K562 (cell line): ENCODE measurements around the gene IL13RA1. TPM values are rescaled to one million over a fixed set of nuclear protein-coding genes. Genes with fewer than 3 reads are reported as not detected.

Experiments used
- ATAC-seq: fragments of 200-7000 bp; cut with Tn5 transposase; 3 replicates; pipeline ENCODE4 v1.9.1; 2020; ENCODE audit warnings: moderate library complexity
- BruUV-seq: library from RNA; stranded (reverse); fragments of 400-500 nt; replicated peaks from 2 replicates; lab custom pipeline; 2021; lab: Mats Ljungman, UMichigan
- CTCF ChIA-PET: fragments of 300-600 bp; formaldehyde crosslinking; extraction: SDS; loops from one replicate; lab custom pipeline; 2021; ENCODE audit warnings: low intra/inter-chr PET ratio; lab: Yijun Ruan, JAX
- POLR2A ChIA-PET: fragments of 300-600, 350-650 bp; sonication (Branson Sonifier 250); formaldehyde crosslinking; extraction: SDS; loops from one replicate; lab custom pipeline; 2021; ENCODE audit warnings: antibody characterized with exemption, inconsistent platforms; lab: Yijun Ruan, JAX
- DNase-seq, 4 experiments: peaks; one replicate each; pipeline versions ENCODE4 v3.0.0 to v3.0.0-alpha.2; 2011 to 2018; ENCODE audit warnings: low spot score in 3 of 4, mixed read lengths in 3 of 4; ENCODE audit errors: extremely low read depth in 1 of 4
- FAIRE-seq: peaks from 2 replicates; lab custom pipeline; 2011; peaks lifted over from hg19 to GRCh38; lab: Jason Lieb, UNC
- H2AFZ ChIP-seq: 2 replicates; pipeline ENCODE4 v1.6.0; 2011; ENCODE audit warnings: low read depth, low read length, control low read depth, inconsistent platforms
- H3K27ac ChIP-seq: fragments of 200-600 bp; 3 replicates; pipeline ENCODE4 v1.8.0; 2011; ENCODE audit warnings: low read depth, mild to moderate bottlenecking, control low read depth, inconsistent platforms, low read length, moderate library complexity, mixed read lengths; ENCODE audit errors: extremely low read depth
- H3K27me3 ChIP-seq, 2 experiments: fragments of 300-600 bp in 1 of 2; 2 replicates in 1 of 2; 3 replicates in 1 of 2; pipeline versions ENCODE4 v1.6.0 to v1.8.0; 2011; ENCODE audit warnings: inconsistent platforms in 2 of 2, low read length in 2 of 2, mild to moderate bottlenecking in 1 of 2, mixed read lengths in 1 of 2, moderate library complexity in 1 of 2; ENCODE audit not compliant: control insufficient read depth in 2 of 2, insufficient read depth in 2 of 2
- H3K36me3 ChIP-seq: fragments of 300-600 bp; 3 replicates; pipeline ENCODE4 v1.8.0; 2011; ENCODE audit warnings: mild to moderate bottlenecking, low read length, inconsistent platforms; ENCODE audit not compliant: control insufficient read depth, insufficient read depth
- H3K4me1 ChIP-seq, 2 experiments: fragments of 200-600 bp in 1 of 2; replicated peaks in 1 of 2; 2 replicates in 1 of 2; 3 replicates in 1 of 2; pipeline versions ENCODE4 v1.5.1 to v1.8.0; 2011; ENCODE audit warnings: inconsistent platforms in 2 of 2, low read length in 2 of 2, mild to moderate bottlenecking in 1 of 2, mixed read lengths in 1 of 2, moderate library complexity in 1 of 2; ENCODE audit not compliant: control insufficient read depth in 2 of 2, insufficient read depth in 2 of 2
- H3K4me2 ChIP-seq: 2 replicates; pipeline ENCODE4 v1.6.1; 2011; ENCODE audit warnings: low read length, control low read depth, inconsistent platforms, mixed read lengths; ENCODE audit not compliant: insufficient read depth
- H3K4me3 ChIP-seq: fragments of 200-600 bp; sonication (generic), shearing (Covaris generic); 2 replicates; pipeline ENCODE4 v1.5.1; 2016; ENCODE audit warnings: control low read depth, inconsistent platforms
- H3K79me2 ChIP-seq: fragments of 200-600 bp; 3 replicates; pipeline ENCODE4 v1.8.0; 2011; ENCODE audit warnings: low read length, inconsistent platforms; ENCODE audit not compliant: control insufficient read depth, insufficient read depth
- H3K9ac ChIP-seq, 2 experiments: 2 replicates each; pipeline versions ENCODE4 v1.6.0 to v1.6.1; 2011; ENCODE audit warnings: low read depth in 2 of 2, low read length in 2 of 2, control low read depth in 1 of 2, inconsistent platforms in 1 of 2, mild to moderate bottlenecking in 1 of 2, mixed read lengths in 1 of 2; ENCODE audit not compliant: insufficient read depth in 1 of 2
- H3K9me1 ChIP-seq: one replicate; pipeline ENCODE4 v1.6.0; 2011; ENCODE audit warnings: inconsistent platforms, mild to moderate bottlenecking, low read length, moderate library complexity; ENCODE audit not compliant: control insufficient read depth, insufficient read depth
- H3K9me3 ChIP-seq: replicated peaks from 2 replicates; pipeline ENCODE4 v1.5.1; 2011; ENCODE audit warnings: low read depth, low read length, inconsistent platforms; ENCODE audit not compliant: control insufficient read depth, insufficient read depth
- H4K20me1 ChIP-seq: replicated peaks from 2 replicates; pipeline ENCODE4 v1.6.1; 2011; ENCODE audit warnings: low read length, inconsistent platforms, mixed read lengths; ENCODE audit not compliant: control insufficient read depth, insufficient read depth
- CBFB ChIP-seq: sonication (generic); formaldehyde crosslinking; IDR thresholded peaks from 2 replicates; pipeline ENCODE4 v1.4.0; 2020; ENCODE audit warnings: mild to moderate bottlenecking, missing genetic modification reagents
- FOXM1 ChIP-seq, 2 experiments: fragments of 450-650 bp in 1 of 2; sonication (generic) in 1 of 2; formaldehyde crosslinking in 1 of 2; IDR thresholded peaks; 2 replicates each; pipeline versions ENCODE4 v1.6.1 to v1.9.0; 2017 to 2022; ENCODE audit warnings: low read depth in 2 of 2, mild to moderate bottlenecking in 2 of 2, missing genetic modification reagents in 1 of 2, moderate library complexity in 1 of 2
- KLF1 ChIP-seq: fragments of 450-650 bp; IDR thresholded peaks from 2 replicates; pipeline ENCODE4 v1.6.1; 2016; ENCODE audit warnings: missing genetic modification characterization, missing compliant biosample characterization
- LARP7 ChIP-seq: fragments of 450-650 bp; IDR thresholded peaks from 2 replicates; pipeline ENCODE4 v1.6.1; 2016
- NFIX ChIP-seq: fragments of 250-450 bp; sonication (Bioruptor Pico); IDR thresholded peaks from 2 replicates; pipeline ENCODE4 v1.4.0; 2020; ENCODE audit warnings: low read depth, mild to moderate bottlenecking, moderate library complexity
- RBM39 ChIP-seq: fragments of 200-400 bp; formaldehyde crosslinking; optimal IDR thresholded peaks from 2 replicates; pipeline ENCODE3; 2018; ENCODE audit warnings: low read depth, low read length
- SIN3B ChIP-seq: fragments of 450-650 bp; IDR thresholded peaks from 2 replicates; pipeline ENCODE4 v1.6.1; 2017; ENCODE audit warnings: low read depth, mild to moderate bottlenecking, moderate library complexity
- SIRT6 ChIP-seq: IDR thresholded peaks from one replicate; pipeline ENCODE4 v1.6.1; 2012; ENCODE audit warnings: low read depth, mild to moderate bottlenecking, control low read depth, inconsistent platforms, low read length, moderate library complexity
- SMAD2 ChIP-seq: fragments of 150-350 bp; IDR thresholded peaks from 2 replicates; pipeline ENCODE4 v1.6.1; 2014; ENCODE audit warnings: low read depth, mild to moderate bottlenecking, low read length
- SMC3 ChIP-seq: conservative IDR thresholded peaks from 2 replicates; pipeline ENCODE4 v1.6.1; 2011; ENCODE audit warnings: low read depth, low read length, improper control_type of control experiment; ENCODE audit not compliant: insufficient read depth
- ZNF184 ChIP-seq: sonication (generic); formaldehyde crosslinking; IDR thresholded peaks from 2 replicates; pipeline ENCODE4 v1.5.0; 2020; ENCODE audit warnings: missing genetic modification reagents
- ZNF41 ChIP-seq: fragments of 250-450 bp; sonication (Bioruptor Pico); conservative IDR thresholded peaks from 2 replicates; pipeline ENCODE4 v1.4.0; 2020; ENCODE audit warnings: mild to moderate bottlenecking
- WGBS: fragments of 100-300 bp; shearing (Covaris generic); methylation state at CpG from one replicate; pipeline ENCODE4 v1.1.6; 2016; ENCODE audit warnings: low coverage, mixed read lengths; ENCODE audit not compliant: insufficient coverage; ENCODE audit errors: missing lambda C conversion rate; 5-methylcytosine and 5-hydroxymethylcytosine counted together
- in situ Hi-C: fragments of 300-500 bp; cut with MboI; formaldehyde crosslinking; loops from 4 replicates; pipeline ENCODE4 v1.15.0; 2018; ENCODE audit warnings: inconsistent platforms, mixed read lengths
- intact Hi-C: fragments of 100-400 bp; cut with micrococcal nuclease; formaldehyde crosslinking; loops from 2 replicates; pipeline ENCODE4 v1.14.2; 2022
- polyA plus RNA-seq, 8 experiments: library from polyadenylated mRNA; depleted of rRNA in 4 of 8; stranded (reverse) in 5 of 8; unstranded in 3 of 8; fragments of >200 nt; fragmentation: Nextera tagmentation in 2 of 8; fragmentation: Illumina TruSeq in 1 of 8; extraction: Ambion mirVana in 2 of 8; extraction: Trizol in 1 of 8; gene quantifications; 2 replicates each; pipeline versions ENCODE4 v1.2.1 to v1.2.3, GENCODE V29; 2011 to 2014; ENCODE audit warnings: inconsistent platforms in 1 of 8, missing spikeins in 1 of 8
- total RNA-seq, 7 experiments: library from RNA; depleted of rRNA in 6 of 7; stranded (reverse); fragments of >200 nt in 6 of 7; fragmentation: Illumina TruSeq in 2 of 7; extraction: Trizol in 2 of 7; gene quantifications; 2 replicates each; pipeline versions ENCODE4 v1.2.1 to v1.2.3, GENCODE V29; 2011 to 2021; ENCODE audit warnings: low replicate concordance in 1 of 7
- TF ChIP-seq, protein P1 (sequence below): sonication (generic); formaldehyde crosslinking; IDR thresholded peaks from 2 replicates; pipeline ENCODE4 v1.8.0; 2022; ENCODE audit warnings: mild to moderate bottlenecking, missing genetic modification reagents
- TF ChIP-seq, protein P2 (sequence below): IDR thresholded peaks from 3 replicates; pipeline ENCODE4 v1.6.1; 2011; ENCODE audit warnings: borderline replicate concordance, mild to moderate bottlenecking, moderate library complexity; ENCODE audit not compliant: insufficient read length; ENCODE audit errors: extremely low read depth
- TF ChIP-seq, protein P3 (sequence below): sonication (generic); formaldehyde crosslinking; IDR thresholded peaks from 2 replicates; pipeline ENCODE4 v1.8.1; 2023; ENCODE audit warnings: mild to moderate bottlenecking, missing genetic modification reagents

Gene IL13RA1
- total and polyA plus RNA-seq, 9 of the 15 experiments (the other 6 are each of a cell fraction or from before 2014, with no cell fraction given) = 2.9 to 22.9 (median 12.2) TPM

DNA sequence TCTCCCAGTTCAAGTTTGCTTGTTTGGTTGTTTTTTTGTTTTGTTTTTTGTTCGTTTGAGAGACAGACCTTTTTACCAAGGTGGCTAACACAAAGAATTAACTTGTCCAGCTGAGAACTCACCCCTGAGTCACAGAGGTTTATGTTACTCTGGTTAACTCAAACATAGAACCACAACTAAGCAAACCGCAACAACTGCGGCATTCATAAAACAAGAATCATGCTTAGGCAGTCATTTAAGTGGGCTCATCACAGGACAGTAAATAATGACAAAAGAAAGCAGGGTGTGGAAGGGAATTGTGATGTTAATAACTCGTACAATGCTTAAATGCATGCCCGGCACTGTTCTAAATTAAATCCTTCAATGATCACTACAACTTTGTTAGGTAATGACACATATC lies 24.7 kb upstream of the IL13RA1 start:
- H3K36me3 ChIP-seq = no peaks in the 10 kb centered on the region
- FAIRE-seq (no peak), DNase-seq (no peak), ATAC-seq (no peak)
- CTCF ChIA-PET = no interaction called here
- H3K27me3 ChIP-seq = no peaks in the 10 kb centered on the region
- no peak overlapping the region for H3K4me3 ChIP-seq
- H3K27ac ChIP-seq = no peak overlapping the region
- WGBS = 54% methylated on average over 5 of the region's 5 CpGs
- TF ChIP-seq NFIX (CRISPR knock-in tag) = no peak
- TF ChIP-seq ZNF41 (CRISPR knock-in tag) = no peak
- TF ChIP-seq CBFB (CRISPR knock-in tag) = no peak
- no peak for TF ChIP-seq SMAD2
- no peak for TF ChIP-seq SIN3B
- TF ChIP-seq RBM39 = no peak
- no peak for TF ChIP-seq ZNF184 (CRISPR knock-in tag)
- TF ChIP-seq, protein P1, sequence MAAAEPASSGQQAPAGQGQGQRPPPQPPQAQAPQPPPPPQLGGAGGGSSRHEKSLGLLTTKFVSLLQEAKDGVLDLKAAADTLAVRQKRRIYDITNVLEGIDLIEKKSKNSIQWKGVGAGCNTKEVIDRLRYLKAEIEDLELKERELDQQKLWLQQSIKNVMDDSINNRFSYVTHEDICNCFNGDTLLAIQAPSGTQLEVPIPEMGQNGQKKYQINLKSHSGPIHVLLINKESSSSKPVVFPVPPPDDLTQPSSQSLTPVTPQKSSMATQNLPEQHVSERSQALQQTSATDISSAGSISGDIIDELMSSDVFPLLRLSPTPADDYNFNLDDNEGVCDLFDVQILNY = no peak
- no peak for TF ChIP-seq SMC3
- TF ChIP-seq, protein P2, sequence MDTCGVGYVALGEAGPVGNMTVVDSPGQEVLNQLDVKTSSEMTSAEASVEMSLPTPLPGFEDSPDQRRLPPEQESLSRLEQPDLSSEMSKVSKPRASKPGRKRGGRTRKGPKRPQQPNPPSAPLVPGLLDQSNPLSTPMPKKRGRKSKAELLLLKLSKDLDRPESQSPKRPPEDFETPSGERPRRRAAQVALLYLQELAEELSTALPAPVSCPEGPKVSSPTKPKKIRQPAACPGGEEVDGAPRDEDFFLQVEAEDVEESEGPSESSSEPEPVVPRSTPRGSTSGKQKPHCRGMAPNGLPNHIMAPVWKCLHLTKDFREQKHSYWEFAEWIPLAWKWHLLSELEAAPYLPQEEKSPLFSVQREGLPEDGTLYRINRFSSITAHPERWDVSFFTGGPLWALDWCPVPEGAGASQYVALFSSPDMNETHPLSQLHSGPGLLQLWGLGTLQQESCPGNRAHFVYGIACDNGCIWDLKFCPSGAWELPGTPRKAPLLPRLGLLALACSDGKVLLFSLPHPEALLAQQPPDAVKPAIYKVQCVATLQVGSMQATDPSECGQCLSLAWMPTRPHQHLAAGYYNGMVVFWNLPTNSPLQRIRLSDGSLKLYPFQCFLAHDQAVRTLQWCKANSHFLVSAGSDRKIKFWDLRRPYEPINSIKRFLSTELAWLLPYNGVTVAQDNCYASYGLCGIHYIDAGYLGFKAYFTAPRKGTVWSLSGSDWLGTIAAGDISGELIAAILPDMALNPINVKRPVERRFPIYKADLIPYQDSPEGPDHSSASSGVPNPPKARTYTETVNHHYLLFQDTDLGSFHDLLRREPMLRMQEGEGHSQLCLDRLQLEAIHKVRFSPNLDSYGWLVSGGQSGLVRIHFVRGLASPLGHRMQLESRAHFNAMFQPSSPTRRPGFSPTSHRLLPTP = no peak
- no peak for TF ChIP-seq KLF1 (tag)
- TF ChIP-seq SIRT6 = no peak
- no peak for TF ChIP-seq FOXM1 (IDR thresholded peaks at IDR 0.05; ENCODE audit: low read depth)
- TF ChIP-seq FOXM1 (CRISPR knock-in tag; IDR thresholded peaks at IDR 0.05; ENCODE audit: low read depth) = no peak
- TF ChIP-seq, protein P3, sequence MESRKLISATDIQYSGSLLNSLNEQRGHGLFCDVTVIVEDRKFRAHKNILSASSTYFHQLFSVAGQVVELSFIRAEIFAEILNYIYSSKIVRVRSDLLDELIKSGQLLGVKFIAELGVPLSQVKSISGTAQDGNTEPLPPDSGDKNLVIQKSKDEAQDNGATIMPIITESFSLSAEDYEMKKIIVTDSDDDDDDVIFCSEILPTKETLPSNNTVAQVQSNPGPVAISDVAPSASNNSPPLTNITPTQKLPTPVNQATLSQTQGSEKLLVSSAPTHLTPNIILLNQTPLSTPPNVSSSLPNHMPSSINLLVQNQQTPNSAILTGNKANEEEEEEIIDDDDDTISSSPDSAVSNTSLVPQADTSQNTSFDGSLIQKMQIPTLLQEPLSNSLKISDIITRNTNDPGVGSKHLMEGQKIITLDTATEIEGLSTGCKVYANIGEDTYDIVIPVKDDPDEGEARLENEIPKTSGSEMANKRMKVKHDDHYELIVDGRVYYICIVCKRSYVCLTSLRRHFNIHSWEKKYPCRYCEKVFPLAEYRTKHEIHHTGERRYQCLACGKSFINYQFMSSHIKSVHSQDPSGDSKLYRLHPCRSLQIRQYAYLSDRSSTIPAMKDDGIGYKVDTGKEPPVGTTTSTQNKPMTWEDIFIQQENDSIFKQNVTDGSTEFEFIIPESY (CRISPR knock-in tag) = no peak
- TF ChIP-seq LARP7 = no peak
- TF ChIP-seq, all 486 proteins: peak for 0
- POLR2A ChIA-PET = no interaction called here
- Histone ChIP-seq H3K9me1 (no peaks in the 10 kb centered on the region), H3K79me2 (no peaks in the 10 kb centered on the region), H3K9me3 (no peaks in the 10 kb centered on the region), H4K20me1 (no peaks in the 10 kb centered on the region), H3K9ac (no peak overlapping the region), H3K4me2 (no peak overlapping the region), H3K4me1 (no peaks in the 10 kb centered on the region), H2AFZ (no peak overlapping the region)
- intact Hi-C loops = no loop called here
- in situ Hi-C loops = no loop called here
- BruUV-seq = no TSS peak
